ENCODE results near the gene RAB15.

RAB15 gene

DNA sequence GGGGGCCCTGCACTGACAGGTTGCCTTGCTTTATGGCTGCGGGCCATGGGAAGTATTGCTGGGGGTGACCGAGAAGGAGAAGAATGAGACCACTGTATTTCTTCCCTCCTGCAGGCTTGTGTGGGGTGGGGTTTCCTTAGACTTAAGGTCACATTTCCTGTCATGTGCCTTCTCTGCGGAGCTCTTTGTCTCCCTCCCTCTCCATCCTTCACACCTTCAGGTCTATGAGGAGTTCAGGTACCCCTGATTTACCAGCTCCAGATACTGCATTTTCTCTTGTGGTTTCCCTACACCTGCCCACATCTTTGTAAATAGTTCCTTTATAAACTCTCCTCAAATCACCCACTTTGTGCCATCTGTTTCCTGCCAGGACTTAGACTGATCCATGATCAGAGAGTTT is 18.2 kb upstream of the RAB15 start:
- DNase-seq (ENCODE audit: low read depth in 3 of 3): no peak

DNA sequence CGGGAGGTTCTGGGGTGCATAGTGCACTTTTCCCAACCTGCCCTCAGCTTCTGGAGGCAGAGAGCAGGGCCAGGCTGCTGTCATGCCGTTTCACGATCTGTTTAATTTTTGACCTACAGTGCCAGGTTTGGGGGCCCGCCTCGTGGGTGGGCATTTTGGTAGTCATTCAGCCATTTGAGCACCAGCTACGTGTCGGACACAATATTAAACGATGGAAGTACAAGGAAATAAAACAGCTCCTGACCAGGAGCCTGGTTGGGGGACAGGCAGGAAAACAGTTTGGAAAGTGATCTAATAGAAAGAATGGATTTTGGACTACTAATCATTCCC is 15.3 kb upstream of the RAB15 start:
- no peak for DNase-seq (ENCODE audit: low read depth in 3 of 3)

DNA sequence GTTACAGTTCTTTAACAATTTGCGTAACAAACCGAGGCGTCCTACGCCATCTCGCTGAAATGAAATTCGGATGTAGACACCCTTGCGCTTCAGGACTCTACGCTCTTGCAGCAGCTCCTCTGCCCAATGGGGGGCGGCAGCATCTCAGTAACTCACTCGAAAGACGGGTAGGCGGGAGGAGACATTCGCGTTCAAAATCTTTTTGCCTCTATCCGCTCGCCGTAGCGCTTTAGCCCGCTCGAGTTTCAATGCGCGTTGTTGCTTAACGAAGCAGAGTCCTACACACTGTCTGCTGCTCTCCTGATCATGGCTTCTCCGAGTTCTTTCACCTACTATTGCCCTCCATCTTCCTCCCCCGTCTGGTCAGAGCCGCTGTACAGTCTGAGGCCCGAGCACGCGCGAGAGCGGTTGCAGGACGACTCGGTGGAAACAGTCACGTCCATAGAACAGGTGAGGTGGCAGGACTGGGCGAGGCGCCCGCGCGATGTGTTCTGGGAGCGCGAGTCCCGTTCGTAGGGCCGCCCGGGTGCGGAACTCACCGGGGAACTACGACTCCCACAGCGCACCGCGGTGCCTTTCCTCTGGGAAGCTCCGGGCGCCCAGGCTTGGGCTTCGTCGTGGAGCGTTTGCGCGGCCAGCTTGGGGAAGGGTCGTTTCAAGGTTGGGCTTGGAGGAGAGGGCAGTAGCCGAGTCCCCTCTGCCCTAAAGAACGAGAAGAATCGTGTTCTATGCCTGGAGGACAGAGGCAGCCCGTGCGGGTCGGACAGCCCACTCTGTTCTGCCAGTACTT is 14.7 kb upstream of the RAB15 start, which contains the start of gene FNTB:
Gene FNTB (plus strand): TSS at position 248 of the 790 bp plus-strand sequence. CDS start 59 bp downstream, at position 307.
- peak; percentile 84 to 88 (median 88) for DNase-seq (ENCODE audit: low read depth in 3 of 3)

DNA sequence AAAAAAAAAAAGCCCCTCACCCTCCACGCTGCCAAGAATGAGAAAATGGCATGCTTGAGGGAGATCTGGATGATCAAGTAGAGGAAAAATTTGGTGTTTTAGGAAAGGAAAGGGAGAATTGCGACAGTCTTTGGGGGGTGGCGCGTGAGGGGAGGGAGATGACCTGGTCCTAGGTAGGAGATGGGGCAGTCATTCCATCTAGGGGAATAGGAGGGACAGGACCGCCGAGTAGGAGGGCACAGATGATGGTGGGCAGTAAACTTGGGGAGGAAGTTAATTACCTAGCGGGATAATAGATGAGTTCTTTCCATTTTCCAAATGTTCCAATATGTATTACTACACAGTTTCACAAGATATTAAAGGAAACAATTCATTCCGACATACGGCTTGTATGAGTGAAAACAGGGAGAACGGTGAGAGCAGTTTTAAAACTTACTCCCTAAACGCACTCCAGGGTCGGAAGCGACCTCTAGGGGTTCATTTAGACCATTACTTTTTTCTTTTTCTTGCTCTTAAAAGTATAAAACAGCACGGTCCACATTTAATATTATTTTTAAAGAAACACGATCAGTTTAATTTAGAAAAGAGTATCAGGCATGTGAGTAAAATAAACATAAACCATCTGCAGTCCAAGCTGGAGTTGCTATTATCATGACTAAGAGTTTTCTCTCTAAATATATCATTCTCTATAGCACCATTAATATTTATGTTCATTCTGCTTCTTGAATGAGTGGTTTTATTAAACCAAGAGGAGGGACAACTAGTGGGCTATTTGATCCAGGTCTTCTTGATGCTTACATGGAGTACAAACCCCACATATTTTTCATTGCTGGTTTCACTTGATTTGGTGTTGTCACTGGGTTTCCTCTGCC is 11.5 kb upstream of the RAB15 start:
- DNase-seq (ENCODE audit: low read depth in 3 of 3): no peak

DNA sequence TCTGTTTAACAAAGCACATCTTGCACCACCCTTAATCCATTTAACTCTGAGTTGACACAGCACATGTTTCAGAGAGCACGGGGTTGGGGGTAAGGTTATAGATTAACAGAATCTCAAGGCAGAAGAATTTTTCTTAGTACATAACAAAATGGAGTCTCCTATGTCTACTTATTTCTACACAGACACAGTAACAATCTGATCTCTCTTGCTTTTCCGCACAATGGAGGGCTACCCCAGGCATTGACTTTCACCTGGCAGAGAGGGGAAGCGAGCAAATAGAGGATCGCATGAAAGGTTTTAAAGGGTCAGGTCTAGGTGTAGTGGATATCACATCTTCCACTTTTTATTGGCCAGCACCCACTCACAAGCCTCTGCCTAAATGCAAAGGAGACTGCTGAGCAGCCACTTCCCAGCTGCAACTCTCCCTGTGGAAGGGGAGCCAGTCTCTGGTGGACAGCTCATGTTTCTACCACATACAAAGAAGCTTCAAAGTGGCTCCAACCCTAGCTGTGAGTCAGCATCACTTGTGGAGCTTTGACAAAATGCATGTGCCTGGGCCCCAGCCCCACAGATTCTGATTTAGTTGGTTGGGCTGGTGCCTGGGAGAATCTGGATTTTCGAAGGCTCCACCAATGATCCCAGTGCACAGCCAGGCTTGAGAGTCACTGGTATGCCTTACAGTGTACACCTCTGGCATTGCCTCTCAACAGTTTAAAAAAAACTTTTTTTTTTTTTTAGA is 7.4 kb upstream of the RAB15 start:
- no peak for DNase-seq (ENCODE audit: low read depth in 3 of 3)

DNA sequence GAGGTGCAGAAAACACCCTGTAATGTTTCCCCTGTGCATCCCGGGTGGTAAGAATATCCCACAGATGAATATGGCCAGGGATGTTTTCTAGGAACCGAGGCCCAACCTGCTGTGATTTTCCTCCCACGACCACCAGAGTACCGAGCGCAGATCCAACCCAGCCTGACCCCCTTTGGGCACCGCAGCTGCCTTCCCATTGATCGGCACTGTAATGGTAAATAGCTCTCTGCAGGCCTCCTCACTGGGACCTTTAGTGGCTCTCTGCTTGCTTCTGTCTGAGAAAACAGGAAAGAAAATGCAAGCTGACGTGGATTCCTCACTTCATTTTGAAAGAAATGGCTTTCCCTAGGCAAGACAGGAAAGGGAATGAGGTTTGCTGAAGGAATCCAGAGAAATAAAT is 2.4 kb upstream of the RAB15 start:
- DNase-seq (ENCODE audit: low read depth in 3 of 3): no peak

DNA sequence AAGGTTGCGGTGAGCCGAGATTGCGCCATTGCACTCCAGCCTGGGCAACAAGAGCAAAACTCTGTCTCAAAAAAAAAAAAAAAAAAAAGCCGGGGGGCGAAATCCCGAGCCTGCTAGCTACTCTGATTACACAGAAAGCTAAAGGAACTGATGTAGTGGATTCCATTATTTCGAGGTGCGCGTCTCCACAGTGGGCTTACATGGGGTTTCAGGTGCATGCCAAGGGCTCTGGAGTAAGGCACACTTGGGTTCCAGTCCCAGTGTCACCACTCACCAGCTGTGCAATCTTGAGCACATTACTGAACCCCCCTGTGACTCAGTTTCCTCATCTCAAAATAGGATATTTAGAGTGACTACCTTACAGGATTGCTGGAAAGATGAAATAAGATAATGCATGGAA is 1.7 kb upstream of the RAB15 start:
- DNase-seq (ENCODE audit: low read depth in 3 of 3): no peak

DNA sequence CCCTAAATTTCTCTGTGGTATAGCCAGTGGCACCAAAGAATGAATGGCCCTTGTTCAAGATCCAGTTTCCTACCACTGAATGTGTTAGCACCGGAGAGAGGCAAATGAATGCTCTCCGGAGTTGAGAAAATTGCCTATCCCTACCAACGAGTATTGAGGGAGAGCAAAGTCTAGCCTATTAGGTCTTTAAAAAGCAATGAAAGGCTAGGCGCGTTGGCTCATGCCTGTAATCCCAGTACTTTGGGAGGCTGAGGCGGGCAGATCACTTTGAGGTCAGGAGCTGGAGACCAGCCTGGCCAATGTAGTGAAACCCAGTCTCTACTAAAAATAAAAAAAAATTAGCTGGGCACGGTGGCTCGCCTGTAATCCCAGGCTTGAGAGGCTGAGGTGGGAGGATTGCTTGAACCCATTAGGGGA is 898 bp upstream of the RAB15 start:
- no peak for DNase-seq (ENCODE audit: low read depth in 3 of 3)

DNA sequence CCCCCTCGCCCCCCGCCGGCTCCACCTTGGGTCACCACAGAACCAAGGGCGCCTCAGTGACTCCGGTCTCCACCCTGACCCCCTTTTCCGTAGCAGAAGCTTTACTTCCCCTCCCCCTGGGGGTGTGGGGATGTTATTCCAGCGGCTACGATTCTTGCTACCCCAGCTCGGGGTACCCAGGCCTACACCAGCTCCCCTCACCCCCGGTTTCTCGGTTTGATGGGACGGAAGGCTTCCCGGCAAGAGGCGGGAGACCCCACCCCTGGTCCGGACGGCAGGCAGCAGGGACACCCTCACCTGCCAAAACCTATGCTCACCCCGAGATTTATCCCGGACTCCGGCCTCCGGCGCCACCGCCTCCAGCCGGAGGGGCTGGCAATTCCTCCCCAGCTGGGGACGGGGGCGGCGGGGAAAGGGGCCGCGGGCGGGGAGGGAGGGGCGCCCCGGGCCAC is 619 bp downstream of the RAB15 start:
- no peak for DNase-seq (ENCODE audit: low read depth in 3 of 3)

DNA sequence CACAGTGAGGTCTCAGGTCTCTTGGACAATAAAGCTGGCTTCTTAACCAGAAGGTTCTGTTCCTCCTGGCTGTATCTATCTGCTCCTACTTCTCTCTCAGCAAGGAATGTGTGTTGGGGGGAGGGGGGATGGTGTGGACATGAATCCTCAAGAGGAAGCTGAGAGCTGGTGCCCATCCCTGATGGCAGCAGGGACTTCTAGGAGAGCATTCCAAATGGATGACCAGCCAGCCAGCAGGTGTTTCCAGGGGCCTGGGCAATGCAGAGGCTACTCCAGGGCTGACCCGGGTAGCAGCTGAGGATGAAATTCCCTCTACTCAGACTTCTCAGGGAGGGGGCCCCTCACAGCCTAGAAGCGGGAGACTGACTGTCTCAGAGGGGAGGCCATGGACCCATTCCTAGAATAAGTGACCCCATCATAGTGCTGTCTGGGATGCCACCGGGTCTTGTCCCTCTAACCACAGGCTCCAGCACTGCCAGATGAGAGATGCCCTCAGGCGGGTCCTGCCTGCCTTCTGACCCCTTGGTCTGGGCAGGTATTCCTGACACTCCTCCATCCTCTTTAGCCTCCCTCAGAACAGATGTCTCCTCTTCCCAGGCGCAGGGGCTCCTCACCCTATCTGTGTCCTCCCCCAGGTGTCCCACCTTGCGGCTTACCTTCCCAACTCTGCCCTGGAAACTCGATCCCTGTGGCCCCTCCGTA is 1.2 kb downstream of the RAB15 start:
- no peak for DNase-seq (ENCODE audit: low read depth in 3 of 3)

DNA sequence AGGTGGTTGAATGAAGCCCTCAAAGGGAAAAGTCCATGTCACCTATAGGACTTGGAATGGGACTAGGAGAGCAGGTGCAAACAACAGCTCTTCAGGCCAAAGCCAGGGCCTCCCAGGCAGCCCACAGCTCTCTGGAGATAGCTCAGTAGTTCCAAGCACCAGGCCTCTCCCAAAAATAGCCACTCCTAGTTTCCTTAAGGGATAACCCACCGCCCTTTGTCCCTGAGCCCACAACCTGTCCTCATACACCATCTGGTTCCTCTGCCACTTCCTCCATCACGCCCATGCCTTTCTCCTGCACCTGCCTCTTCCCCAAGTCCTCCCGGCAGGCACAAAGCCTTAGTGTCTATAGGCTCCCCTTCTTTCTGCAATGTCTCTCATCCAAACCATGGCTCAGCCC is 2.1 kb downstream of the RAB15 start:
- no peak for DNase-seq (ENCODE audit: low read depth in 3 of 3)

DNA sequence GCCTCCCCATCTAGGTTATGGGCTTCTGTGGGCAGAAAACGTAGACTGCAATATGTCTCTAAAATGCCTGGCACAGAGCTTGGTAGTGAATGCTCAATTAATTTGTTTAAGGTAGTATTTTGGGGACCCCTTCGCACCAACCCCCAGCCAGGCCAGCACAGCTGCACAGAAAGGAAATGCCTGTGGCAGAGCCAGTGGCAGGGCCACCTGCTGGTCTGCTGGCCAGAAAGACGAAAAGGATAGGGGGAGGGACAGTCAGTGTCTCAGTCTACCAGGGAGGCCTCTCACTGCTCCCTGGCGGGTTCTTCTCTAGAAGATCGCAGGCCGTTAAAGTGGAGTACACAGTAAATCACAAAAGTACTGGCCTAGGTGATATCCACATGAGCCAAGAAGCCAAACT is 3.5 kb downstream of the RAB15 start:
- no peak for DNase-seq (ENCODE audit: low read depth in 3 of 3)

DNA sequence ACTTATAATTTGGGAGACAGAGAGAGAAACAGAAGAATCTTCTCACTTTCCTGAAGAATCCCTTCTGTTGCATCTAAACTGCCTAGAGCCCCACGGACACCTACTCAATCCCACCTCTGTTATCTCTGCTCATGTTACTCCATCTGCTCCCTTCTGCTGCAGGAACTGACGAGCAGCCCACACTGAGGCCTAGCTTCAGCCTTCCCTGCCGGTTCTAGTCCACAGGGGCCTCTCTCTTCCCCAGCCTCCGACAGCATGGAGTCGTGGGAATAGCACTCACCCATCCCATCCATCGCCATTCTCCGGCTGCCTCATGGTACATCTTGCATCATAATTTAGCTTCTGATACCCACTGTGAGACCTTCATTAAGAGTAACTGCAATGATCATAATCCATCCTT is 4.0 kb downstream of the RAB15 start:
- DNase-seq (ENCODE audit: low read depth in 3 of 3): no peak

DNA sequence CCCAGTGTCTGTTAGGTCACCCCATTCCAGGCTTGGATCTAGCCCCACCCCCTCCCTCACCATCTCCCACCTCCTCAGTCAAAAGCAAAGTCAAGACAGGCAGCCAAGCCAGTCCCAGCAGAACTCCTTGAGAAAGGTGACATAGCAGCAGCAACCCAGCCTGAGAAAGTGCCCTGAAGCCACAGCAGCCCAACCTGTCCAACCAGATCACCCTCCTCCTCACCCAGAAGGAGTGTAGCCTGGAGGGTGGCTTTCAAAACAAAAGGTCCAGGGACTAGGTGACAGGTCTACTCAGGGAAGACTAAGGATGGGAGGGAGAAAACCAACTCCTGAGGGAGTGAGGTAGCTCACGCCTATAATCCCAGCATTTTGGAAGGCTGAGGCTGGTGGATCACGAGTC is 5.2 kb downstream of the RAB15 start:
- no peak for DNase-seq (ENCODE audit: low read depth in 3 of 3)

DNA sequence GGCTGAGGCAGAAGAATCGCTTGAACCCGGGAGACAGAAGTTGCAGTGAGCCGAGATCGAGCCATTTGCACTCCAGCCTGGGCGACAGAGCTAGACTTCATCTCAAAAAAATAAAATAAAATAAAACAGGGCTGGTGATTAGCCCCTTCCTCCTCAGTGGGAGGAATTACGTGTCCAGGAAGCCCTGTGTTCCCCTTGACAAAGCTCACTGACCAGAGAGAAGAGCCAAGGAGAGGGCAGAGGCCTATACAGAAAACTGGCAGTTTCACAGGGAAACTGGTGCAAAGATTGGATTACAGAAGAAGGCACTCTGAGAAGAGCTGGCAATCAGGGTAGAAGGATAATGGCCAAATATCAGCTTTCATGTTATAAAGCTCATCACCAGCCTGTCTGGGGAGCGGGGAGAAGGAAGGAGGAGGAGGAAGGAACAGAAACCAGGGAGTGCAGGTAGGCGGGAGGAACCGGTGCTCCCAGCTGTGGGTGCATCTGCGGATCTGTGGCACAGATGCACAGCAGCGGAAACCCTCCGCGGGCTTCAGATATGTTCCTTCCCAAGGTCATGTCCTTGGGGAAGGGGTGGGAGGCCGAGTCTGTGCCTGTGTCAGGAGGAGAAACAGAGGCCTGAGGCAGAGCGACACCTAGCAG is 6.7 kb downstream of the RAB15 start:
- DNase-seq (ENCODE audit: low read depth in 3 of 3): no peak

DNA sequence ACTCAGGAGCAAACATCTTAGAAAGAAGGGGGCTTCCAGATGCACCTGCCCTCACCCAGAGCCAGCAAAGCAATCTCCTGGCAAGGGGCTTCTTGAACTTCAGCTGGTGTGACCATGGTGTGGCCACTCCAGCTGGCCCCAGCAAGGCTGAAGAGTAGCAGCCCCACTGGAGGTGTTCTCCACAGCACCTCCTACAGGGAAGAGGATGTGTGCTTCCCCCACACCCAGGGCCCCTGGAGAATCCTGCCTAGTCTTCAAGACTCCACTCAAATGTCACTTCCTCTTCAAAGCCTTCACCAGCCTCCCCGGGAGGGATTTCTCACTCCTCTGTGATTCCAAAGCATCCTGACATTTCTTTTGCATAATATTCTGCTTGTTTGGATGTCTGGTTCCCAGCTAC is 8.5 kb downstream of the RAB15 start:
- no peak for DNase-seq (ENCODE audit: low read depth in 3 of 3)

DNA sequence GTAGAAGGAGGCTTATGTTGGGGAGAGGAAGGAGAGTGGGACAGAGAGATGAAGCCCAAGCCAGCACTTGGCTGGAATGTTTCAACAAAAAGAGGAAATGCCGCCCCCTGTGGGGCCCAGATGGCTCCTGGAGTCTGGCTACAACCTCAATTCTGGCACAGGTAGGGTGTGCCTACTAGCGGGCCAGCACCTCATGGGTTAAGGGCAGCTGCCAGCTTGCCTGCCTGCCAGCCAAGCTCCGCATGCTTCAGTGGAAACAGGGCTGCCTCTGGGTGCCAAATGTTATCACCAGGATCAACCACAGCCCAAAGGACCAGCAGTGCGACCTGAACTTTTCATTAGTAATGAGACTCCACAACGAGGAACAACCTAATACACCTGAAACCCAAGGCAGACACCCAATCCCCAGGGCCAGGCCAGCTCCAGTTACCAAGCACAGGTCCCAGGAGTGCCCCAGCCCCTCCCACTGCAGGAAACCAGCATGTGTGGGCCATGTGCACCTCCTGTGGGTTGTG is 11.3 kb downstream of the RAB15 start:
- DNase-seq (ENCODE audit: low read depth in 3 of 3): no peak

DNA sequence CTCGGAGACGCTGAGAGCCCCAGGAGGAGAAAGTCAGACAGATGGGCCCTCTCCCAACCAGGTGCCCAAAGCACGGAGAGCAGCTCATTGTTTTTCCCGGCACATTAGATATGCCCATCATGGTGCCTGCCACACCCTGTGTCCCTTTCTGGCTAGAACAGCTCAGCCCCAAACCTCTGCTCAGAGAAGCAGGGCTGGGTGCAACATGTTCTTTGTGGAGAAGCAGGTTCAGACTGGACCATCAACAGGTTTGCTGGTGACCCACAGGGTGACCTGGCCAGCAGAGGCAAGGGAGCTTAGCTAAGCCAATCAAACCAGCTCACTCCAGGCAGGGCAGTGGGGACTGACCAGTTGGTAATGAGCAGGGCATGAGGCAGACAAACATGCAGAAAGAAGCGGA is 13.4 kb downstream of the RAB15 start:
- no peak for DNase-seq (ENCODE audit: low read depth in 3 of 3)

DNA sequence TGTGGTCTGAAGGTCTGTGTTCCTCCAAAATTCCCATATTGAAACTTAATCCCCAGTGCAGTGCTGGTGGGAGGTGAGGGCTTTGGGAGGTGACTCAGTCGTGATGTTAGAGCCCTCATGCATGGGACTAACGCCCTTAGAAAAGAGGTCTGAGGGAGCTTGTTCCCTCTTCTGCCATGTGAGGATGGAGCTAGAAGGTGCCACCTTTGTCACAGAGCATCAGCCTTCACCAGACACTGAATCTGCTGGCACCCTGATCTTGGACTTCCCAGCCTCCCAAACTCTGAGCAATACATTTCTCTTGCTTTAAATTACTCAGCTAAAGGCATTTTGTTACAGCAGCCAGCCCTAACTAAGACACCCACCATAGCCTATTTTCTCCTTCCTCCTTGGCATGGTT is 13.9 kb downstream of the RAB15 start:
- no peak for DNase-seq (ENCODE audit: low read depth in 3 of 3)

DNA sequence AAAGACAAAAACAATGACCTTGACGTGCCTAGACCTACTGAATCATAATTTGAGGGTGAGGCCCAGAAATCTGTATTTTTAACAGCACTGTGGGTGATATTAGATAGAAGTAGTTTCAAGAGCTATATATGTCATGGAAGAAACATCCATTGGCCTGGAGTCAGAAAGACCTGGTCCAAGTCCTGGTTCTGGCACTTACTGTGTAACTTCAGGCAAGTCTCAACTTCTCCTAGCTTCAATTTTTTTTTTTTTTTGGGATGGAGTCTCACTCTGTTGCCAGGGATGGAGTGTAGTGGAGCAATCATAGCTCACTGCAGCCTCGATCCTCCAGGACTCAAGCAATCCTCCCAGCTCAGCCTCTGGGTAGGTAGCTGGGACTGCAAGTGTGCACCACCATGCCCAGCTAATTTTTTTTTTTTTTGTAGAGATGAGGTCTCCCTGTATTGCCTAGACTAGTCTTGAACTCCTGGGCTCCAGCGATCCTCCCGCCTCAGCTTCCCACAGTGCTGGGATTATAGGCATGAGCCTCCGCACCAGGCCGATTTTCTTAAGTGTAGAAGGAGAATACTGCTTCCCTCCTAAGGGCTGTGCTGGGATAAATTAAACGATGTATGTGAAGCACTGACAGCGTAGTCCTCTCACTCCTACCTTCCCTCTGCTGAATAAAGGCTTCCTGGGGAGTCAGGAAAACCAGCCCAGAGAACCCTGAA is 15.3 kb downstream of the RAB15 start:
- no peak for DNase-seq (ENCODE audit: low read depth in 3 of 3)

Data from stimulated activated CD4-positive, alpha-beta T cell treated with anti-CD3 and anti-CD28 coated beads, TNF-alpha, amount 100 ng/mL, for 48 hours (primary cell).